Kidney (tissue), 14 donors: ENCODE data around the gene GPR183. TPM values are rescaled to one million over a fixed set of nuclear protein-coding genes. Genes with fewer than 3 reads are reported as not detected.

Experiments
- DNase-seq, 5 donors: peaks; one replicate each; pipeline ENCODE4 v3.0.0-alpha.2; 2013 to 2020
- FAIRE-seq: peaks from 2 replicates; lab custom pipeline; 2012; peaks lifted over from hg19 to GRCh38; lab: Jason Lieb, UNC
- H3K27ac ChIP-seq, 2 donors: one replicate each; pipeline ENCODE4 v1.7.0; 2013; ENCODE audit warnings: low read depth in 2 of 2, low read length in 2 of 2, inconsistent platforms in 1 of 2
- H3K27me3 ChIP-seq: one replicate; pipeline ENCODE4 v1.7.1; 2013; ENCODE audit warnings: low read length, inconsistent platforms; ENCODE audit not compliant: control insufficient read depth, insufficient read depth
- H3K36me3 ChIP-seq, 3 donors: one replicate each; pipeline versions ENCODE4 v1.7.0 to v1.7.1; 2013; ENCODE audit warnings: low read length in 3 of 3, control low read depth in 1 of 3, inconsistent platforms in 1 of 3; ENCODE audit not compliant: insufficient read depth in 3 of 3, control insufficient read depth in 2 of 3
- H3K4me1 ChIP-seq, 3 donors: one replicate each; pipeline versions ENCODE4 v1.7.0 to v1.7.1; 2013; ENCODE audit warnings: low read length in 3 of 3, inconsistent platforms in 1 of 3, low read depth in 1 of 3; ENCODE audit not compliant: control insufficient read depth in 2 of 3, insufficient read depth in 2 of 3
- H3K4me3 ChIP-seq, 3 donors: one replicate each; pipeline versions ENCODE4 v1.7.0 to v1.8.1; 2013; ENCODE audit warnings: low read length in 3 of 3, control low read depth in 1 of 3, inconsistent platforms in 1 of 3
- H3K9ac ChIP-seq, 3 donors: one replicate each; pipeline versions ENCODE4 v1.7.0 to v1.7.1; 2013; ENCODE audit warnings: low read length in 3 of 3, control low read depth in 1 of 3, inconsistent platforms in 1 of 3
- H3K9me3 ChIP-seq, 3 donors: one replicate each; pipeline versions ENCODE4 v1.7.0 to v1.7.1; 2013; ENCODE audit warnings: low read length in 3 of 3, control low read depth in 1 of 3, inconsistent platforms in 1 of 3; ENCODE audit not compliant: control insufficient read depth in 2 of 3, insufficient read depth in 1 of 3
- CTCF ChIP-seq: IDR thresholded peaks from 3 replicates; pipeline ENCODE4 v1.5.1; 2012; ENCODE audit warnings: mild to moderate bottlenecking, moderate library complexity, borderline replicate concordance; ENCODE audit not compliant: insufficient read depth; ENCODE audit errors: extremely low read depth
- intact Hi-C: fragments of 100-400 bp; cut with DNase I; formaldehyde crosslinking; loops from one replicate; pipeline ENCODE4 v1.11.1; 2022
- polyA plus RNA-seq: library from polyadenylated mRNA; stranded (reverse); fragments of 350-450 nt; fragmentation: Illumina TruSeq; extraction: RNeasy Lipid Tissue Mini Kit (QIAGEN cat#74804); gene quantifications from one replicate; pipeline ENCODE4 v1.2.3, GENCODE V29; 2014; ENCODE audit warnings: low read depth, low replicate concordance; ENCODE audit not compliant: insufficient read depth
- total RNA-seq: library from RNA; stranded (reverse); fragmentation: NEBNext Ultra II Directional; extraction: Animal tissue kit (Norgen Biotek cat#: 25700); gene quantifications from one replicate; pipeline ENCODE4 v1.2.1, GENCODE V29; 2021
- donor health status: control.
- donor health status: control.
- donor health status: control.
- donor health status: control.
- donor health status: control.
- donor health status: DM: yes; HTN: yes; CAD: no.
- donor health status: Normal renal cell carcinoma (clear cell type).

GPR183 gene
- total and polyA plus RNA-seq, 2 donors from 2014 or later = 1.7 to 11.8 TPM

- no peaks in the 10 kb centered on the region for H3K4me1 ChIP-seq
- FAIRE-seq (no peak), DNase-seq (no peak)
- H3K27me3 ChIP-seq = no peaks in the 10 kb centered on the region
- no peaks in the 10 kb centered on the region for H3K9me3 ChIP-seq
- no peak overlapping the region for H3K4me3 ChIP-seq
- H3K27ac ChIP-seq = no peak overlapping the region
- TF ChIP-seq CTCF = no peak
- intact Hi-C loops = no loop called here
- H3K9ac ChIP-seq = no peak overlapping the region
- peaks cover 0 to 2% (median 0%) of the 10 kb centered on the region in 3 donors for H3K36me3 ChIP-seq
Measured at GRCh38 chr13:99315186-99315585, 8.0 kb upstream of the GPR183 start.

- Histone ChIP-seq H3K27ac (no peak overlapping the region), H3K9ac (no peak overlapping the region), H3K9me3 (no peaks in the 10 kb centered on the region), H3K4me1 (no peaks in the 10 kb centered on the region), H3K4me3 (no peak overlapping the region), H3K36me3 (peaks cover 0 to 2% (median 0%) of the 10 kb centered on the region in 3 donors), H3K27me3 (no peaks in the 10 kb centered on the region)
- DNase-seq (peak in 1 of 5 donors; percentile 61), FAIRE-seq (no peak)
- intact Hi-C loops = no loop called here
- no peak for TF ChIP-seq CTCF
Measured at GRCh38 chr13:99314640-99315176, 7.5 kb upstream of the GPR183 start.

GRCh38 chr13:99313941-99314340, 6.7 kb upstream of the GPR183 start:
- no peak overlapping the region for H3K9ac ChIP-seq
- no peaks in the 10 kb centered on the region for H3K27me3 ChIP-seq
- no peaks in the 10 kb centered on the region for H3K4me1 ChIP-seq
- no peak overlapping the region for H3K4me3 ChIP-seq
- FAIRE-seq = no peak
- H3K27ac ChIP-seq = no peak overlapping the region
- DNase-seq = no peak
- H3K9me3 ChIP-seq = no peaks in the 10 kb centered on the region
- TF ChIP-seq CTCF = no peak
- H3K36me3 ChIP-seq = no peaks in the 10 kb centered on the region
- intact Hi-C loops = no loop called here

- peak in 2 of 5 donors; percentile 37 to 48 for DNase-seq
- Histone ChIP-seq H3K9me3 (no peaks in the 10 kb centered on the region), H3K4me3 (no peak overlapping the region), H3K27me3 (no peaks in the 10 kb centered on the region), H3K9ac (no peak overlapping the region), H3K4me1 (no peaks in the 10 kb centered on the region), H3K36me3 (no peaks in the 10 kb centered on the region), H3K27ac (no peak overlapping the region)
- FAIRE-seq = no peak
- intact Hi-C loops = no loop called here
- no peak for TF ChIP-seq CTCF
Measured at GRCh38 chr13:99313501-99313900, 6.3 kb upstream of the GPR183 start.
